GM23338 (cell line): ENCODE measurements around the gene FBLN5. TPM values are rescaled to one million over a fixed set of nuclear protein-coding genes. Genes with fewer than 3 reads are reported as not detected.

Experiments used
- ATAC-seq: fragments of 200-7000 bp; cut with Tn5 transposase; 3 replicates; pipeline ENCODE4 v1.9.1; 2020
- DNase-seq: peaks from one replicate; pipeline ENCODE4 v3.0.0-alpha.2; 2015; ENCODE audit warnings: low spot score
- H2AFZ ChIP-seq: fragments of 200-600 bp; sonication (generic); 2 replicates; pipeline ENCODE4 v1.8.0; 2016; ENCODE audit warnings: antibody characterized with exemption, mild to moderate bottlenecking, moderate library complexity
- H3F3A ChIP-seq: fragments of 200-600 bp; sonication (generic); replicated peaks from 2 replicates; pipeline ENCODE4 v1.8.0; 2017; ENCODE audit warnings: antibody characterized with exemption, mixed run types, low read depth
- H3K27ac ChIP-seq: fragments of 200-600 bp; sonication (generic); 2 replicates; pipeline ENCODE4 v1.6.1; 2016; ENCODE audit warnings: low read depth
- H3K27me3 ChIP-seq: fragments of 200-600 bp; sonication (generic); 2 replicates; pipeline ENCODE4 v1.8.0; 2016; ENCODE audit warnings: mild to moderate bottlenecking, mixed run types, moderate library complexity; ENCODE audit not compliant: insufficient read depth
- H3K36me3 ChIP-seq: fragments of 200-600 bp; sonication (generic); 2 replicates; pipeline ENCODE4 v1.8.0; 2016; ENCODE audit warnings: mild to moderate bottlenecking; ENCODE audit not compliant: insufficient read depth
- H3K4me1 ChIP-seq: fragments of 200-600 bp; sonication (generic); 2 replicates; pipeline ENCODE4 v1.8.0; 2016; ENCODE audit warnings: mild to moderate bottlenecking, moderate library complexity; ENCODE audit not compliant: insufficient read depth
- H3K4me2 ChIP-seq: fragments of 200-600 bp; sonication (generic); 2 replicates; pipeline ENCODE4 v1.7.1; 2017; ENCODE audit warnings: mixed run types
- H3K4me3 ChIP-seq: fragments of 200-600 bp; sonication (generic); 2 replicates; pipeline ENCODE4 v1.6.1; 2016; ENCODE audit warnings: mixed run types
- H3K79me2 ChIP-seq: fragments of 200-600 bp; sonication (generic); replicated peaks from 2 replicates; pipeline ENCODE4 v1.8.0; 2017; ENCODE audit warnings: mild to moderate bottlenecking; ENCODE audit not compliant: insufficient read depth
- H3K9me2 ChIP-seq: fragments of 200-600 bp; sonication (generic); 2 replicates; pipeline ENCODE4 v1.8.0; 2017; ENCODE audit not compliant: insufficient read depth
- H4K20me1 ChIP-seq: fragments of 200-600 bp; sonication (generic); replicated peaks from 2 replicates; pipeline ENCODE4 v1.8.0; 2017; ENCODE audit warnings: mild to moderate bottlenecking; ENCODE audit not compliant: insufficient read depth
- H3K27ac Mint-ChIP-seq: 2 replicates; pipeline ENCODE4 v1.8.0; 2020; ENCODE audit warnings: inconsistent platforms, mild to moderate bottlenecking, moderate library complexity, mixed read lengths
- H3K27me3 Mint-ChIP-seq: 3 replicates; pipeline ENCODE4 v1.8.0; 2022; ENCODE audit warnings: low read depth, mild to moderate bottlenecking, moderate library complexity, mixed read lengths, inconsistent platforms; ENCODE audit not compliant: insufficient read depth, poor library complexity
- H3K36me3 Mint-ChIP-seq: 3 replicates; pipeline ENCODE4 v1.8.0; 2021; ENCODE audit warnings: low read depth, mild to moderate bottlenecking, inconsistent platforms, moderate library complexity, mixed read lengths
- H3K4me1 Mint-ChIP-seq: 3 replicates; pipeline ENCODE4 v1.8.0; 2020; ENCODE audit warnings: mild to moderate bottlenecking, inconsistent platforms, mixed read lengths
- H3K4me3 Mint-ChIP-seq: 3 replicates; pipeline ENCODE4 v1.8.0; 2021; ENCODE audit warnings: moderate library complexity, mild to moderate bottlenecking, inconsistent platforms, mixed read lengths
- H3K9me3 Mint-ChIP-seq: 3 replicates; pipeline ENCODE4 v1.8.0; 2020; ENCODE audit warnings: moderate library complexity, mild to moderate bottlenecking, inconsistent platforms, mixed read lengths
- CREB1 ChIP-seq: fragments of 250-450 bp; sonication (Bioruptor Pico); IDR thresholded peaks from 2 replicates; pipeline ENCODE4 v1.5.0; 2020; ENCODE audit warnings: low read depth, mild to moderate bottlenecking, moderate library complexity
- EZH2 ChIP-seq: fragments of 200-600 bp; sonication (generic); IDR thresholded peaks from one replicate; pipeline ENCODE4 v1.8.0; 2017; ENCODE audit warnings: antibody characterized with exemption, mild to moderate bottlenecking, low read depth; ENCODE audit not compliant: unreplicated experiment
- EZH2phosphoT487 ChIP-seq: fragments of 200-600 bp; sonication (generic); IDR thresholded peaks from one replicate; pipeline ENCODE4 v1.8.1; 2018; ENCODE audit warnings: antibody characterized with exemption; ENCODE audit not compliant: unreplicated experiment
- JUNB ChIP-seq: IDR thresholded peaks from one replicate; pipeline ENCODE4 v1.6.1; 2016; ENCODE audit warnings: antibody characterized with exemption; ENCODE audit not compliant: unreplicated experiment
- NANOG ChIP-seq: IDR thresholded peaks from 2 replicates; pipeline ENCODE4 v1.6.1; 2016; ENCODE audit warnings: antibody characterized with exemption, borderline replicate concordance
- POLR2AphosphoS5 ChIP-seq: IDR thresholded peaks from 2 replicates; pipeline ENCODE4 v1.6.1; 2016; ENCODE audit warnings: antibody characterized with exemption, low read depth
- STAT1 ChIP-seq: IDR thresholded peaks from one replicate; pipeline ENCODE4 v1.6.1; 2016; ENCODE audit warnings: antibody characterized with exemption; ENCODE audit not compliant: unreplicated experiment
- ZNF114 ChIP-seq: fragments of 250-450 bp; sonication (Bioruptor Pico); IDR thresholded peaks from 2 replicates; pipeline ENCODE4 v1.5.0; 2020; ENCODE audit warnings: mild to moderate bottlenecking, moderate library complexity
- ZNF331 ChIP-seq: fragments of 250-450 bp; sonication (Bioruptor Pico); IDR thresholded peaks from 2 replicates; pipeline ENCODE4 v1.5.0; 2020; ENCODE audit warnings: low read depth, mild to moderate bottlenecking, moderate library complexity
- polyA plus RNA-seq: library from polyadenylated mRNA; unstranded; fragments of >200 nt; fragmentation: Nextera tagmentation; extraction: Ambion mirVana; gene quantifications from 2 replicates; pipeline ENCODE4 v1.2.1, GENCODE V29; 2016
- total RNA-seq: library from RNA; depleted of rRNA; stranded (reverse); fragments of >200 nt; shearing (Covaris generic); gene quantifications from 2 replicates; pipeline ENCODE4 v1.2.3, GENCODE V29; 2014
- TF ChIP-seq, protein P1 (sequence below): IDR thresholded peaks from 2 replicates; pipeline ENCODE4 v1.6.1; 2016; ENCODE audit warnings: antibody characterized with exemption
- TF ChIP-seq, protein P2 (sequence below), 2 experiments: fragments of 200-600 bp in 1 of 2; sonication (generic) in 1 of 2; conservative IDR thresholded peaks; 2 replicates each; pipeline versions ENCODE4 v1.5.1 to v1.6.1; 2016 to 2017; ENCODE audit warnings: antibody characterized with exemption in 2 of 2, low read depth in 2 of 2, mild to moderate bottlenecking in 2 of 2, moderate library complexity in 1 of 2
- TF ChIP-seq, protein P3 (sequence below): fragments of 250-450 bp; sonication (Bioruptor Pico); IDR thresholded peaks from 2 replicates; pipeline ENCODE4 v1.5.0; 2020; ENCODE audit warnings: mild to moderate bottlenecking, moderate library complexity
- TF ChIP-seq, protein P4 (sequence below): IDR thresholded peaks from one replicate; pipeline ENCODE4 v1.6.1; 2018; ENCODE audit warnings: antibody characterized with exemption; ENCODE audit not compliant: unreplicated experiment

Gene FBLN5
- total and polyA plus RNA-seq, 2 experiments from 2014 or later = 4.3 to 4.9 TPM

DNA sequence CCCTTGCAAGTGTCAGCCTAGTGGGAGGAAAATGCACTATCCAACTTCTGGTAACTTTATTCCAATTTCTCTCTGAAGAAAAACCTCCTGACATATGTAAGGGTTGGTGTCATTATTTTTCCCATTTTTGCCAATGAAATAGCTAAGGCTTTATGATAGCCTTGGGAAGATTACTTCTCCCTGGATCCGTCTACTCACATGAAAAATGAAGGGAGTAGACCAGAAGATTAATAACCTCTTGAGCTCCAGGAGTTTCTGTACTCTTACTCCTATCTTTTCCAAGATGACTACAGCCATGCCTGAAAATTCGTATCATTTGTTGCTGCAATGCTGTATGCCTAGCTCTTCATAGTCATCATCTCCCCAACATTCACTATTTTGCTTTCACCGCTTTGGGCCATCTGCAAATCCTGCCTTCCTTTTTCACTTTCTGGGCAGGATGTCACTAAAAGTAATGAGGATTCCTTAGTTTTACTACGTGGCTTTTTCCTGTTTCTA, 98.9 kb downstream of the FBLN5 start:
- Mint-ChIP-seq H3K4me3 (no peak overlapping the region), H3K9me3 (no peaks in the 10 kb centered on the region), H3K27me3 (peaks cover 2% of the 10 kb centered on the region), H3K27ac (no peak overlapping the region), H3K4me1 (peaks cover 5% of the 10 kb centered on the region; the same call in 2 of the 3 replicates), H3K36me3 (no peaks in the 10 kb centered on the region)
- ATAC-seq = no peak
- Histone ChIP-seq H3K36me3 (no peaks in the 10 kb centered on the region), H4K20me1 (no peaks in the 10 kb centered on the region), H3K27me3 (no peaks in the 10 kb centered on the region), H3K4me1 (no peaks in the 10 kb centered on the region), H3K79me2 (no peaks in the 10 kb centered on the region), H3K4me3 (no peak overlapping the region), H3F3A (no peaks in the 10 kb centered on the region), H3K9me2 (no peaks in the 10 kb centered on the region; the same call in none of the 2 replicates), H3K27ac (no peak overlapping the region), H3K4me2 (no peak overlapping the region), H2AFZ (no peak overlapping the region)
- TF ChIP-seq NANOG (no peak), ZNF331 (CRISPR knock-in tag) (no peak), POLR2AphosphoS5 (no peak), EZH2 (no peak), EZH2phosphoT487 (no peak), ZNF114 (CRISPR knock-in tag) (no peak), CREB1 (no peak), JUNB (no peak), STAT1 (no peak)
- TF ChIP-seq, protein P1, sequence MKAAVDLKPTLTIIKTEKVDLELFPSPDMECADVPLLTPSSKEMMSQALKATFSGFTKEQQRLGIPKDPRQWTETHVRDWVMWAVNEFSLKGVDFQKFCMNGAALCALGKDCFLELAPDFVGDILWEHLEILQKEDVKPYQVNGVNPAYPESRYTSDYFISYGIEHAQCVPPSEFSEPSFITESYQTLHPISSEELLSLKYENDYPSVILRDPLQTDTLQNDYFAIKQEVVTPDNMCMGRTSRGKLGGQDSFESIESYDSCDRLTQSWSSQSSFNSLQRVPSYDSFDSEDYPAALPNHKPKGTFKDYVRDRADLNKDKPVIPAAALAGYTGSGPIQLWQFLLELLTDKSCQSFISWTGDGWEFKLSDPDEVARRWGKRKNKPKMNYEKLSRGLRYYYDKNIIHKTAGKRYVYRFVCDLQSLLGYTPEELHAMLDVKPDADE = no peak
- TF ChIP-seq, protein P2, sequence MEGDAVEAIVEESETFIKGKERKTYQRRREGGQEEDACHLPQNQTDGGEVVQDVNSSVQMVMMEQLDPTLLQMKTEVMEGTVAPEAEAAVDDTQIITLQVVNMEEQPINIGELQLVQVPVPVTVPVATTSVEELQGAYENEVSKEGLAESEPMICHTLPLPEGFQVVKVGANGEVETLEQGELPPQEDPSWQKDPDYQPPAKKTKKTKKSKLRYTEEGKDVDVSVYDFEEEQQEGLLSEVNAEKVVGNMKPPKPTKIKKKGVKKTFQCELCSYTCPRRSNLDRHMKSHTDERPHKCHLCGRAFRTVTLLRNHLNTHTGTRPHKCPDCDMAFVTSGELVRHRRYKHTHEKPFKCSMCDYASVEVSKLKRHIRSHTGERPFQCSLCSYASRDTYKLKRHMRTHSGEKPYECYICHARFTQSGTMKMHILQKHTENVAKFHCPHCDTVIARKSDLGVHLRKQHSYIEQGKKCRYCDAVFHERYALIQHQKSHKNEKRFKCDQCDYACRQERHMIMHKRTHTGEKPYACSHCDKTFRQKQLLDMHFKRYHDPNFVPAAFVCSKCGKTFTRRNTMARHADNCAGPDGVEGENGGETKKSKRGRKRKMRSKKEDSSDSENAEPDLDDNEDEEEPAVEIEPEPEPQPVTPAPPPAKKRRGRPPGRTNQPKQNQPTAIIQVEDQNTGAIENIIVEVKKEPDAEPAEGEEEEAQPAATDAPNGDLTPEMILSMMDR (conservative IDR thresholded peaks at IDR 0.05; ENCODE audit: low read depth in 2 of 2) = no peak
- TF ChIP-seq, protein P3, sequence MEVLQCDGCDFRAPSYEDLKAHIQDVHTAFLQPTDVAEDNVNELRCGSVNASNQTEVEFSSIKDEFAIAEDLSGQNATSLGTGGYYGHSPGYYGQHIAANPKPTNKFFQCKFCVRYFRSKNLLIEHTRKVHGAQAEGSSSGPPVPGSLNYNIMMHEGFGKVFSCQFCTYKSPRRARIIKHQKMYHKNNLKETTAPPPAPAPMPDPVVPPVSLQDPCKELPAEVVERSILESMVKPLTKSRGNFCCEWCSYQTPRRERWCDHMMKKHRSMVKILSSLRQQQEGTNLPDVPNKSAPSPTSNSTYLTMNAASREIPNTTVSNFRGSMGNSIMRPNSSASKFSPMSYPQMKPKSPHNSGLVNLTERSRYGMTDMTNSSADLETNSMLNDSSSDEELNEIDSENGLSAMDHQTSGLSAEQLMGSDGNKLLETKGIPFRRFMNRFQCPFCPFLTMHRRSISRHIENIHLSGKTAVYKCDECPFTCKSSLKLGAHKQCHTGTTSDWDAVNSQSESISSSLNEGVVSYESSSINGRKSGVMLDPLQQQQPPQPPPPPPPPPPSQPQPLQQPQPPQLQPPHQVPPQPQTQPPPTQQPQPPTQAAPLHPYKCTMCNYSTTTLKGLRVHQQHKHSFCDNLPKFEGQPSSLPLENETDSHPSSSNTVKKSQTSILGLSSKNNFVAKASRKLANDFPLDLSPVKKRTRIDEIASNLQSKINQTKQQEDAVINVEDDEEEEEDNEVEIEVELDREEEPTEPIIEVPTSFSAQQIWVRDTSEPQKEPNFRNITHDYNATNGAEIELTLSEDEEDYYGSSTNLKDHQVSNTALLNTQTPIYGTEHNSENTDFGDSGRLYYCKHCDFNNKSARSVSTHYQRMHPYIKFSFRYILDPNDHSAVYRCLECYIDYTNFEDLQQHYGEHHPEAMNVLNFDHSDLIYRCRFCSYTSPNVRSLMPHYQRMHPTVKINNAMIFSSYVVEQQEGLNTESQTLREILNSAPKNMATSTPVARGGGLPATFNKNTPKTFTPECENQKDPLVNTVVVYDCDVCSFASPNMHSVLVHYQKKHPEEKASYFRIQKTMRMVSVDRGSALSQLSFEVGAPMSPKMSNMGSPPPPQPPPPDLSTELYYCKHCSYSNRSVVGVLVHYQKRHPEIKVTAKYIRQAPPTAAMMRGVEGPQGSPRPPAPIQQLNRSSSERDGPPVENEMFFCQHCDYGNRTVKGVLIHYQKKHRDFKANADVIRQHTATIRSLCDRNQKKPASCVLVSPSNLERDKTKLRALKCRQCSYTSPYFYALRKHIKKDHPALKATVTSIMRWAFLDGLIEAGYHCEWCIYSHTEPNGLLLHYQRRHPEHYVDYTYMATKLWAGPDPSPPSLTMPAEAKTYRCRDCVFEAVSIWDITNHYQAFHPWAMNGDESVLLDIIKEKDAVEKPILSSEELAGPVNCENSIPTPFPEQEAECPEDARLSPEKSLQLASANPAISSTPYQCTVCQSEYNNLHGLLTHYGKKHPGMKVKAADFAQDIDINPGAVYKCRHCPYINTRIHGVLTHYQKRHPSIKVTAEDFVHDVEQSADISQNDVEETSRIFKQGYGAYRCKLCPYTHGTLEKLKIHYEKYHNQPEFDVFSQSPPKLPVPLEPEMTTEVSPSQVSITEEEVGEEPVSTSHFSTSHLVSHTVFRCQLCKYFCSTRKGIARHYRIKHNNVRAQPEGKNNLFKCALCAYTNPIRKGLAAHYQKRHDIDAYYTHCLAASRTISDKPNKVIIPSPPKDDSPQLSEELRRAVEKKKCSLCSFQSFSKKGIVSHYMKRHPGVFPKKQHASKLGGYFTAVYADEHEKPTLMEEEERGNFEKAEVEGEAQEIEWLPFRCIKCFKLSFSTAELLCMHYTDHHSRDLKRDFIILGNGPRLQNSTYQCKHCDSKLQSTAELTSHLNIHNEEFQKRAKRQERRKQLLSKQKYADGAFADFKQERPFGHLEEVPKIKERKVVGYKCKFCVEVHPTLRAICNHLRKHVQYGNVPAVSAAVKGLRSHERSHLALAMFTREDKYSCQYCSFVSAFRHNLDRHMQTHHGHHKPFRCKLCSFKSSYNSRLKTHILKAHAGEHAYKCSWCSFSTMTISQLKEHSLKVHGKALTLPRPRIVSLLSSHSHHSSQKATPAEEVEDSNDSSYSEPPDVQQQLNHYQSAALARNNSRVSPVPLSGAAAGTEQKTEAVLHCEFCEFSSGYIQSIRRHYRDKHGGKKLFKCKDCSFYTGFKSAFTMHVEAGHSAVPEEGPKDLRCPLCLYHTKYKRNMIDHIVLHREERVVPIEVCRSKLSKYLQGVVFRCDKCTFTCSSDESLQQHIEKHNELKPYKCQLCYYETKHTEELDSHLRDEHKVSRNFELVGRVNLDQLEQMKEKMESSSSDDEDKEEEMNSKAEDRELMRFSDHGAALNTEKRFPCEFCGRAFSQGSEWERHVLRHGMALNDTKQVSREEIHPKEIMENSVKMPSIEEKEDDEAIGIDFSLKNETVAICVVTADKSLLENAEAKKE = no peak
- TF ChIP-seq, protein P4, sequence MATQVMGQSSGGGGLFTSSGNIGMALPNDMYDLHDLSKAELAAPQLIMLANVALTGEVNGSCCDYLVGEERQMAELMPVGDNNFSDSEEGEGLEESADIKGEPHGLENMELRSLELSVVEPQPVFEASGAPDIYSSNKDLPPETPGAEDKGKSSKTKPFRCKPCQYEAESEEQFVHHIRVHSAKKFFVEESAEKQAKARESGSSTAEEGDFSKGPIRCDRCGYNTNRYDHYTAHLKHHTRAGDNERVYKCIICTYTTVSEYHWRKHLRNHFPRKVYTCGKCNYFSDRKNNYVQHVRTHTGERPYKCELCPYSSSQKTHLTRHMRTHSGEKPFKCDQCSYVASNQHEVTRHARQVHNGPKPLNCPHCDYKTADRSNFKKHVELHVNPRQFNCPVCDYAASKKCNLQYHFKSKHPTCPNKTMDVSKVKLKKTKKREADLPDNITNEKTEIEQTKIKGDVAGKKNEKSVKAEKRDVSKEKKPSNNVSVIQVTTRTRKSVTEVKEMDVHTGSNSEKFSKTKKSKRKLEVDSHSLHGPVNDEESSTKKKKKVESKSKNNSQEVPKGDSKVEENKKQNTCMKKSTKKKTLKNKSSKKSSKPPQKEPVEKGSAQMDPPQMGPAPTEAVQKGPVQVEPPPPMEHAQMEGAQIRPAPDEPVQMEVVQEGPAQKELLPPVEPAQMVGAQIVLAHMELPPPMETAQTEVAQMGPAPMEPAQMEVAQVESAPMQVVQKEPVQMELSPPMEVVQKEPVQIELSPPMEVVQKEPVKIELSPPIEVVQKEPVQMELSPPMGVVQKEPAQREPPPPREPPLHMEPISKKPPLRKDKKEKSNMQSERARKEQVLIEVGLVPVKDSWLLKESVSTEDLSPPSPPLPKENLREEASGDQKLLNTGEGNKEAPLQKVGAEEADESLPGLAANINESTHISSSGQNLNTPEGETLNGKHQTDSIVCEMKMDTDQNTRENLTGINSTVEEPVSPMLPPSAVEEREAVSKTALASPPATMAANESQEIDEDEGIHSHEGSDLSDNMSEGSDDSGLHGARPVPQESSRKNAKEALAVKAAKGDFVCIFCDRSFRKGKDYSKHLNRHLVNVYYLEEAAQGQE = no peak
- no peak for DNase-seq
